K562 (cell line): ENCODE data around the gene TMEM184B. TPM values are rescaled to one million over a fixed set of nuclear protein-coding genes. Genes with fewer than 3 reads are reported as not detected.

Experiments used
- BRCA1 ChIP-seq, 2 experiments: fragments of 450-650 bp in 1 of 2; sonication (generic) in 1 of 2; formaldehyde crosslinking in 1 of 2; IDR thresholded peaks; 2 replicates each; pipeline versions ENCODE4 v1.5.0 to v1.6.1; 2017 to 2020; ENCODE audit warnings: mild to moderate bottlenecking in 1 of 2, missing genetic modification reagents in 1 of 2
- CHD1 ChIP-seq: fragments of 200-600 bp; sonication (generic); IDR thresholded peaks from one replicate; pipeline ENCODE4 v1.6.1; 2012; ENCODE audit warnings: mild to moderate bottlenecking, moderate library complexity, low read length, inconsistent platforms
- ZNF561 ChIP-seq: fragments of 450-650 bp; formaldehyde crosslinking; conservative IDR thresholded peaks from 2 replicates; pipeline ENCODE4 v1.4.0; 2020; ENCODE audit warnings: mild to moderate bottlenecking, moderate library complexity
- polyA plus RNA-seq, 8 experiments: library from polyadenylated mRNA; depleted of rRNA in 4 of 8; stranded (reverse) in 5 of 8; unstranded in 3 of 8; fragments of >200 nt; fragmentation: Nextera tagmentation in 2 of 8; fragmentation: Illumina TruSeq in 1 of 8; extraction: Ambion mirVana in 2 of 8; extraction: Trizol in 1 of 8; gene quantifications; 2 replicates each; pipeline versions ENCODE4 v1.2.1 to v1.2.3, GENCODE V29; 2011 to 2014; ENCODE audit warnings: inconsistent platforms in 1 of 8, missing spikeins in 1 of 8
- total RNA-seq, 7 experiments: library from RNA; depleted of rRNA in 6 of 7; stranded (reverse); fragments of >200 nt in 6 of 7; fragmentation: Illumina TruSeq in 2 of 7; extraction: Trizol in 2 of 7; gene quantifications; 2 replicates each; pipeline versions ENCODE4 v1.2.1 to v1.2.3, GENCODE V29; 2011 to 2021; ENCODE audit warnings: low replicate concordance in 1 of 7
- TF ChIP-seq, protein P1 (sequence below), 2 experiments: fragments of 450-650 bp; IDR thresholded peaks; 2 replicates each; pipeline ENCODE4 v1.6.1; 2016; ENCODE audit warnings: mild to moderate bottlenecking in 2 of 2, borderline replicate concordance in 1 of 2, low read depth in 1 of 2, moderate library complexity in 1 of 2
- TF ChIP-seq, protein P2 (sequence below): sonication (generic); formaldehyde crosslinking; IDR thresholded peaks from 2 replicates; pipeline ENCODE4 v1.8.0; 2022; ENCODE audit warnings: mild to moderate bottlenecking, missing genetic modification reagents

The TMEM184B gene
- total and polyA plus RNA-seq, 9 of the 15 experiments (the other 6 are each of a cell fraction or from before 2014, with no cell fraction given) = 0.31 to 25.1 (median 6.2) TPM

DNA sequence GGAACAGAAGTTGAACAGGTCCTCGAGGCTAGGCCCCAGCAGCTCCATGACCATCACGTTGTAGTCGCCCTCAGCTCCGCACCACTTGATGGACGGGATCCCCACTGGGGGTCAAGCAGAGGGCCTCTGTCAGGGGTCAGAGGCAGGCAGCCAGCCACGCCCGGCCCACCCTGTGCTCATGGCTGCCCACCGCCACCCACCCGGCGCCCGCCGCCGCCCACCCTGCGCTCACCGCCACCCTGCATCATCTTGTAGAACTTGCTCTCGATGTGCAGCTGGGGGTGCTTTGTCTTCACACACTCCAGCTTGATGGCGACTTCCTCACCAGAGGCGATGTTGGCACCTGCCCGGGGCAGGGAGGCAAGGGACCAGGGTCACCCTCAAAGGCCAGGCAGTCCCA, 30.1 kb upstream of the TMEM184B start (continued):
- TF ChIP-seq, protein P1, sequence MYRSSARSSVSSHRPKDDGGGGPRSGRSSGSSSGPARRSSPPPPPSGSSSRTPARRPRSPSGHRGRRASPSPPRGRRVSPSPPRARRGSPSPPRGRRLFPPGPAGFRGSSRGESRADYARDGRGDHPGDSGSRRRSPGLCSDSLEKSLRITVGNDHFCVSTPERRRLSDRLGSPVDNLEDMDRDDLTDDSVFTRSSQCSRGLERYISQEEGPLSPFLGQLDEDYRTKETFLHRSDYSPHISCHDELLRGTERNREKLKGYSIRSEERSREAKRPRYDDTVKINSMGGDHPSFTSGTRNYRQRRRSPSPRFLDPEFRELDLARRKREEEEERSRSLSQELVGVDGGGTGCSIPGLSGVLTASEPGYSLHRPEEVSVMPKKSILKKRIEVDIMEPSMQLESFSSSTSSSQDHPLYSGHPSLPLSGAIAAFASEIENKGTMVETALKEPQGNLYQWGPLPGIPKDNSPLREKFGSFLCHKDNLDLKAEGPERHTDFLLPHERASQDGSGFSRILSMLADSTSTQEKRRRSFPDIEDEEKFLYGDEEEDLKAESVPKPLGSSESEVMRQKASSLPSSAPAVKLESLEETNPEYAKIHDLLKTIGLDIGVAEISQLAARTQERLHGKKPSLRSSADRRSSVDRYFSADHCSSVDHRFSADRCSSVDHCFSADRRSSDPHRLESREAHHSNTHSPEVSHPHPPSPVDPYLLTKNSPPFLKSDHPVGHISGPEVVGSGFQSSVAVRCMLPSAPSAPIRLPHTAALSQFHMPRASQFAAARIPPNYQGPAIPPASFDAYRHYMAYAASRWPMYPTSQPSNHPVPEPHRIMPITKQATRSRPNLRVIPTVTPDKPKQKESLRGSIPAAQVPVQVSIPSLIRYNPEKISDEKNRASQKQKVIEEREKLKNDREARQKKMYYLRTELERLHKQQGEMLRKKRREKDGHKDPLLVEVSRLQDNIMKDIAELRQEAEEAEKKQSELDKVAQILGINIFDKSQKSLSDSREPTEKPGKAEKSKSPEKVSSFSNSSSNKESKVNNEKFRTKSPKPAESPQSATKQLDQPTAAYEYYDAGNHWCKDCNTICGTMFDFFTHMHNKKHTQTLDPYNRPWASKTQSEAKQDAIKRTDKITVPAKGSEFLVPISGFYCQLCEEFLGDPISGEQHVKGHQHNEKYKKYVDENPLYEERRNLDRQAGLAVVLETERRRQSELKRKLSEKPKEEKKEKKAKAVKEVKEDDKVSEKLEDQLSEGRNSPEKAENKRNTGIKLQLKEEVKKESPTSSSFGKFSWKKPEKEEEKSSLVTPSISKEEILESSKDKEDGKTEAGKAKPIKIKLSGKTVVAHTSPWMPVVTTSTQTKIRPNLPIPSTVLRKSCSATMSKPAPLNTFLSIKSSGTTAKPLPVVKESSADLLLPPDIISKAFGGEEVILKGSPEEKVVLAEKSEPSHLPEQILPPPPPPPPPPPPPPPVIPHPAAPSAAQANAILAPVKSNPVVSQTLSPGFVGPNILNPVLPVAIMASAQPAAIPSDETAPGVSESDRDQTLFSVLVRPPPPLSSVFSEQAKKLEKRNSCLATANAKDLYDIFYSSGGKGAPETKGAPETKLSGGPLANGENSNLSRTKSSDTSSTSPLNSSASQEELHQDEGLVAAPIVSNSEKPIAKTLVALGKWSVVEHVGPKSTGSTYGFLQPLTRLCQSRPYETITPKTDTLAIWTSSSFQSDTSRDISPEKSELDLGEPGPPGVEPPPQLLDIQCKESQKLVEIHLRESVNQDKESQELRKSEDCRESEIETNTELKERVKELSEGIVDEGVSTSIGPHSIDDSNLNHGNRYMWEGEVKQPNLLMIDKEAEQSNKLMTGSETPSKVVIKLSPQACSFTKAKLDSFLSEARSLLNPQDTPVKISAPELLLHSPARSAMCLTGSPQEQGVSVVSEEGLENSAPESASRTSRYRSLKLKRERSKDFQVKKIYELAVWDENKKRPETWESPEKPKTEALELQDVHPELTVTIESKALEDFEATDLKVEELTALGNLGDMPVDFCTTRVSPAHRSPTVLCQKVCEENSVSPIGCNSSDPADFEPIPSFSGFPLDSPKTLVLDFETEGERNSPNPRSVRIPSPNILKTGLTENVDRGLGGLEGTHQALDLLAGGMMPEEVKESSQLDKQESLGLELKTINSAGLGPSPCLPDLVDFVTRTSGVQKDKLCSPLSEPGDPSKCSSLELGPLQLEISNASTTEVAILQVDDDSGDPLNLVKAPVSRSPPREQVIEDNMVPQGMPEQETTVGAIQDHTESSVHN (IDR thresholded peaks at IDR 0.05; ENCODE audit: borderline replicate concordance in 1 of 2, low read depth in 1 of 2) = no peak
- TF ChIP-seq BRCA1 (IDR thresholded peaks at IDR 0.05) (no peak), BRCA1 (CRISPR knock-in tag; IDR thresholded peaks at IDR 0.05) (no peak), ZNF561 (CRISPR knock-in tag) (no peak), CHD1 (no peak)
- TF ChIP-seq, protein P2, sequence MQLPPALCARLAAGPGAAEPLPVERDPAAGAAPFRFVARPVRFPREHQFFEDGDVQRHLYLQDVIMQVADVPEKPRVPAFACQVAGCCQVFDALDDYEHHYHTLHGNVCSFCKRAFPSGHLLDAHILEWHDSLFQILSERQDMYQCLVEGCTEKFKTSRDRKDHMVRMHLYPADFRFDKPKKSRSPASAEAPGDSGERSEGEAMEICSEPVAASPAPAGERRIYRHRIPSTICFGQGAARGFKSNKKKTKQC (CRISPR knock-in tag) = no peak
